ENCODE data around the gene PSMD1. TPM values are rescaled to one million over a fixed set of nuclear protein-coding genes. Genes with fewer than 3 reads are reported as not detected.

The PSMD1 gene
- total RNA-seq, 2 donors from 2014 or later = 74.1 to 114 TPM

DNA sequence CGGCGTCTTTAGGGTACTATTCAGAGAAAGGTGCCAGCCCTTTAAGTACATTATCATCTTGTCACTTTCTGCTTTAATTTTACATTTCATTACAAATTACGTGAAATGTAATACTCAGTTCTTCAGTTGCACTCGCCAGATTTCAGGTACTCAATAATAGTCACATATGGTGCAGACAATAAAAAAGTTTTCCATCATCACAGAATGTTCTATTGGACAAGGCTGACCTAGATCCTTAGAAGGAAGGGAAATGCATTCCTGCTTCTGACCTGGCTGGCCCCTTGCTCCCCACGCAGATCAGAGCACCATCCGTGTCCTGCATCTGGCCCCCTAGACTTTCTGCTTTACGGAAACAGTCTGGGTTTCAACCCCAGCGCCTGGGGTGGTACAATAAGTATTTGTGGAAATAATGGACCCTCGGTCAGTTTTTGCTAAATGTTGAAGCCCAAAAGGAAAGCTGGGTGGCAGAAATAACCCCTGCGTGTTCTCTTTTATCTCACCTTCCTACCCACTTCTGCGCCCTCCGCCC is 20.0 kb upstream of the PSMD1 start:
- no peak for DNase-seq
- TF ChIP-seq, protein P1, sequence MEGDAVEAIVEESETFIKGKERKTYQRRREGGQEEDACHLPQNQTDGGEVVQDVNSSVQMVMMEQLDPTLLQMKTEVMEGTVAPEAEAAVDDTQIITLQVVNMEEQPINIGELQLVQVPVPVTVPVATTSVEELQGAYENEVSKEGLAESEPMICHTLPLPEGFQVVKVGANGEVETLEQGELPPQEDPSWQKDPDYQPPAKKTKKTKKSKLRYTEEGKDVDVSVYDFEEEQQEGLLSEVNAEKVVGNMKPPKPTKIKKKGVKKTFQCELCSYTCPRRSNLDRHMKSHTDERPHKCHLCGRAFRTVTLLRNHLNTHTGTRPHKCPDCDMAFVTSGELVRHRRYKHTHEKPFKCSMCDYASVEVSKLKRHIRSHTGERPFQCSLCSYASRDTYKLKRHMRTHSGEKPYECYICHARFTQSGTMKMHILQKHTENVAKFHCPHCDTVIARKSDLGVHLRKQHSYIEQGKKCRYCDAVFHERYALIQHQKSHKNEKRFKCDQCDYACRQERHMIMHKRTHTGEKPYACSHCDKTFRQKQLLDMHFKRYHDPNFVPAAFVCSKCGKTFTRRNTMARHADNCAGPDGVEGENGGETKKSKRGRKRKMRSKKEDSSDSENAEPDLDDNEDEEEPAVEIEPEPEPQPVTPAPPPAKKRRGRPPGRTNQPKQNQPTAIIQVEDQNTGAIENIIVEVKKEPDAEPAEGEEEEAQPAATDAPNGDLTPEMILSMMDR (IDR thresholded peaks at IDR 0.05) = no peak
- Histone ChIP-seq H3K4me1 (peaks cover 7% of the 10 kb centered on the region), H3K4me3 (no peak overlapping the region), H3K27me3 (no peaks in the 10 kb centered on the region), H3K36me3 (no peaks in the 10 kb centered on the region), H3K27ac (no peak overlapping the region), H3K9ac (ENCODE audit: low read depth in 2 of 2, low read length in 2 of 2) (no peak overlapping the region), H3K9me3 (no peaks in the 10 kb centered on the region)
- intact Hi-C loops (cut with DNase I) = no loop called here

DNA sequence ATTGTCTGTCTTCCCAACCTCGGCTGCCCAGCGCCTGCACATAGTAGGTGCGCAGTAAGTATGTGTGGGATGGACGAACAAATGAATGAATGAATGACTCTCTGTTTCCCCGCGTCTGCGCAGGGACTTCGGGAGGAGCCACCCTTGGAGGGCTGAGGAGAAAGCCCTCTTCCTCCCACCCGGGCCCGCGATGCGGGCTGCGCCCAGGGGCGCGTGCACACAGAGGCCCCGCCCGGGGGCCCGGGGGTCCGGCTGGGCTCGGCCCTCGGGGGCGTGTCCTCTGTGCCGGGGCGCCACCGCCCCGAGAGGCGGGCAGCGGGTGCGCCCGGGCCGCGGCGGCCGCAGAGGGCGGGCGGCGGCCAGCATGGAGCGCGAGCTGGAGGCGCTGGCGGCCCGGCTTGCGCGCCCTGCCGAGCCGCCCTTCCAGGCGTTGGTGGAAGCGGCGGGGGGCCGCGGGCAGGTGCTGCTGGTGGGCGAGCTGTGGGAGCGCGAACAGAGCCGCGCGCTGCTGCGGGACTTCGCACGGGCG is 19.4 kb upstream of the PSMD1 start, which contains the start of gene C2orf72:
Gene C2orf72, plus strand, starts transcription at position 322 of the 529 bp plus-strand sequence. Its CDS starts 43 bp downstream, at position 365.
- Histone ChIP-seq H3K27me3 (no peaks in the 10 kb centered on the region), H3K9ac (ENCODE audit: low read depth in 2 of 2, low read length in 2 of 2) (peak within 1 kb of the TSS; percentile 61 to 63), H3K27ac (no peak within 1 kb of the TSS), H3K4me3 (peak within 1 kb of the TSS; percentile 53), H3K4me1 (peaks cover 7% of the 10 kb centered on the region), H3K9me3 (no peaks in the 10 kb centered on the region), H3K36me3 (no peaks in the 10 kb centered on the region)
- TF ChIP-seq, protein P1 (IDR thresholded peaks at IDR 0.05) = no peak
- intact Hi-C loops (cut with DNase I) = no loop called here
- no peak for DNase-seq

DNA sequence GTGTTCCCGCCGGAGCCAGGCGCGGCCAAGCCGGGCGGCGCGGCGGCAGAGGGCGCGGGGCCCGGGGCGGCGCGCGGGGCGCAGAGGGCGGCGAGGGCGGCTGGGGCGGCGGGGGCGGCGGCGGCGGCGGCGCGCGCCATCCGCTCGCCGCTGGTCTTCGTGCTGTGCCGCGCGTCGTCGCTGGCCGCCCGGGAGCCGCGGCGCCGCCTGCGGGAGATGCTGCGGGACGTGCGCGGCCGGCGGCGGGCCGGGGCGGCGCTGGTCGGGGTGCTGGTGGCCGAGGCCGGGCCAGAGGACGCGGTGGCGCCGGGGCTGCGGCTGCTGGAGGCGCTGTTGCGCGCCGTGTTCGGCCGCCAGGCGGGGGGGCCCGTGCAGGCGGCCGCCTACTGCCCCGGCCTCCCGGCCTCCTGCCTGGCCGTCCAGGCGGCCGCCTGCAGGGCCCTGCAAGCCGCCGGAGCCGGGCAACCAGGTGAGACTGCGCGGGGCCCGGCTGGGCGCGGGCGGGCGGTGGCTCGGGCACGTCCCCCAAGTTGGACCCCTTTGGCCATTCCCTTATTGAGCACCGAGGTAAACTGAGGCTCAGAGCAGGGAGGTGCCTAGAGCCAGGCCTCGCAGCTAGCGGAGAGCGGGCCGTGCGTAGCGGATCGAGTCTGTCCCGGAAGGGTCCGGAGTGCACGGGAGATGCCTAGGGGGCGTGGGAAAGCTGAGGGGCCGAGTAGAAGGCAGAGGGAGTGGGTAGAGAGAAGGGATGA is 18.8 kb upstream of the PSMD1 start:
- H3K9me3 ChIP-seq = no peaks in the 10 kb centered on the region
- peak overlapping the region; percentile 53 for H3K4me3 ChIP-seq
- H3K36me3 ChIP-seq = no peaks in the 10 kb centered on the region
- intact Hi-C loops (cut with DNase I) = no loop called here
- H3K27ac ChIP-seq = no peak overlapping the region
- H3K27me3 ChIP-seq = no peaks in the 10 kb centered on the region
- H3K4me1 ChIP-seq = peaks cover 6% of the 10 kb centered on the region
- no peak for DNase-seq
- peak overlapping the region; percentile 61 to 63 for H3K9ac ChIP-seq (ENCODE audit: low read depth in 2 of 2, low read length in 2 of 2)
- TF ChIP-seq, protein P1 (IDR thresholded peaks at IDR 0.05) = no peak

DNA sequence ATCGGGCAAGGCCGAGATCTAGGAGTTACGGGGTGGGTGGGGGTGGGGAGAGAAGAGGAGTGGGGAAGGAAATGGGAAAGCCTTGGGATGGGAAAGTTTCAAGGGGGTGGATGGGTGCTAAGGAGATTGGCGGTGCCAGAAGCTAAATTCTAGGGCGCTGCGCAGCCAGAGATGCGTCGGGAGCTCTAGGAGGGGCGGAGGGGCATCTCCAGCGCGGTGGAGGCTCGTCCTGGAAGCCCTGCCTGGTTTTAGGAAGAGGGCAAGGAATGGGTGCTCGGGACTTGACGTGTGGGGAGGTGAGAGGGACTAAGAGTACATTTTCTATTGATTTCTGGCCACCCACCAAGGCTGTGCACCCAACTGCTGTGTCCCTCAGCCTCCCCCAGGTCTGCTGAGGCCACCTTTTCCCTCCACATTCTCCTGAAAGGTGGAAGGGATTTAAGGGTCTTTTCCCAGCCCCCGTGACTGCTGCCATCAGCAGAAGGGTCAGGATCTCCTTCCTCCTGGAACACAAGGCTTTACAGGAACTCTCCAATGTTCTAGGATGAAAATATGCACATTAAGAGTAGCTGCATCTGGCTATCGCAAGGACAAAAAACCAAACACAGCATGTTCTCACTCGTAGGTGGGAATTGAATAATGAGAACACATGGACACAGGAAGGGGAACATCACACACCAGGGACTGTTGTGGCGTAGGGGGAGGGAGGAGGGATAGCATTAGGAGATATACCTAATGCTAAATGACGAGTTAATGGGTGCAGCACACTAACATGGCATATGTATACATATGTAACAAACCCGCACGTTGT is 18.0 kb upstream of the PSMD1 start:
- H3K9ac ChIP-seq (ENCODE audit: low read depth in 2 of 2, low read length in 2 of 2) = peak overlapping the region; percentile 61 to 63
- H3K27me3 ChIP-seq = no peaks in the 10 kb centered on the region

DNA sequence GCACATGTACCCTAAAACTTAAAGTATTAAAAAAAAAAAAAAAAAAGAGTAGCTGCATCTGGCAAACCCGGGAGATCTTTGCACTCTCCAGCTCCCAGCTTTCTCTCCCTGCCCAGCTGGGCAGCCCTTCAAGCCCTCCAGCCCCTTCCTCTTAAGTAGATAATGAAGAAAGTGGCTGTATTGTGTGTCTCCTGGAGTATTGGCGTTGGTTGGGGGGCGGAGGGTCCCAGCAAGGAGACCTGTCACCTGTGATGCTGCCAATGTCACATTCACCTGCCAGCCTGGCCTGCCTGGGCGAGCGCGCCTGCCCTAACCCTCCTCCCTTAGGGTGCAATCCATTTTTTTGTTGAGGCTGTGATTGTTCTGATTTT is 17.4 kb upstream of the PSMD1 start:
- Histone ChIP-seq H3K4me3 (no peak overlapping the region), H3K36me3 (no peaks in the 10 kb centered on the region), H3K4me1 (peaks cover 4% of the 10 kb centered on the region), H3K9me3 (no peaks in the 10 kb centered on the region), H3K27me3 (no peaks in the 10 kb centered on the region), H3K27ac (no peak overlapping the region), H3K9ac (ENCODE audit: low read depth in 2 of 2, low read length in 2 of 2) (no peak overlapping the region)
- DNase-seq = no peak
- TF ChIP-seq, protein P1 (IDR thresholded peaks at IDR 0.05) = no peak
- intact Hi-C loops (cut with DNase I) = no loop called here

More for the DNA sequence above, 18.0 kb upstream of the PSMD1 start:
- Histone ChIP-seq H3K4me3 (peak overlapping the region; percentile 53), H3K36me3 (no peaks in the 10 kb centered on the region), H3K9me3 (no peaks in the 10 kb centered on the region), H3K27ac (no peak overlapping the region), H3K4me1 (peaks cover 4% of the 10 kb centered on the region)
- intact Hi-C loops (cut with DNase I) = no loop called here
- DNase-seq = no peak
- TF ChIP-seq, protein P1 (IDR thresholded peaks at IDR 0.05) = no peak
